ENCODE results near the gene CYTIP.

The CYTIP gene

GRCh38 chr2:157487747-157488146 is 43.9 kb upstream of the CYTIP start:
- TF ChIP-seq CTCF (IDR thresholded peaks at IDR 0.05): no peak
- Histone ChIP-seq H3K27me3 (ENCODE audit: control insufficient read depth, insufficient read depth, low read length) (no peaks in the 10 kb centered on the region), H3K27ac (no peak overlapping the region), H3K36me3 (ENCODE audit: control insufficient read depth, insufficient read depth, low read length) (no peaks in the 10 kb centered on the region), H3K79me2 (no peaks in the 10 kb centered on the region), H3K9ac (no peak overlapping the region), H2AFZ (no peak overlapping the region), H3K4me2 (ENCODE audit: low read length) (no peak overlapping the region), H3K4me3 (ENCODE audit: low read depth, low read length) (no peak overlapping the region), H3K4me1 (no peaks in the 10 kb centered on the region), H3K9me3 (ENCODE audit: control insufficient read depth, low read length) (no peaks in the 10 kb centered on the region)

- Histone ChIP-seq H3K79me2 (no peaks in the 10 kb centered on the region), H3K9me3 (ENCODE audit: control insufficient read depth, low read length) (no peaks in the 10 kb centered on the region), H2AFZ (no peak overlapping the region), H3K9ac (no peak overlapping the region), H3K27me3 (ENCODE audit: control insufficient read depth, insufficient read depth, low read length) (no peaks in the 10 kb centered on the region), H3K36me3 (ENCODE audit: control insufficient read depth, insufficient read depth, low read length) (no peaks in the 10 kb centered on the region), H3K4me2 (ENCODE audit: low read length) (no peak overlapping the region), H3K27ac (no peak overlapping the region), H3K4me3 (ENCODE audit: low read depth, low read length) (no peak overlapping the region), H3K4me1 (no peaks in the 10 kb centered on the region)
- TF ChIP-seq CTCF (IDR thresholded peaks at IDR 0.05): no peak
Observed at GRCh38 chr2:157487271-157487610, 43.4 kb upstream of the CYTIP start.

- H3K4me2 ChIP-seq (ENCODE audit: low read length): no peak overlapping the region
- no peaks in the 10 kb centered on the region for H3K36me3 ChIP-seq (ENCODE audit: control insufficient read depth, insufficient read depth, low read length)
- no peaks in the 10 kb centered on the region for H3K27me3 ChIP-seq (ENCODE audit: control insufficient read depth, insufficient read depth, low read length)
- no peaks in the 10 kb centered on the region for H3K4me1 ChIP-seq
- no peak overlapping the region for H3K4me3 ChIP-seq (ENCODE audit: low read depth, low read length)
- no peak overlapping the region for H3K9ac ChIP-seq
- no peak overlapping the region for H3K27ac ChIP-seq
- no peaks in the 10 kb centered on the region for H3K79me2 ChIP-seq
- H3K9me3 ChIP-seq (ENCODE audit: control insufficient read depth, low read length): no peaks in the 10 kb centered on the region
- no peak overlapping the region for H2AFZ ChIP-seq
- TF ChIP-seq CTCF (IDR thresholded peaks at IDR 0.05): no peak
Observed at GRCh38 chr2:157486596-157487270, 42.8 kb upstream of the CYTIP start.

- H2AFZ ChIP-seq: no peak overlapping the region
- H3K36me3 ChIP-seq (ENCODE audit: control insufficient read depth, insufficient read depth, low read length): no peaks in the 10 kb centered on the region
- H3K4me3 ChIP-seq (ENCODE audit: low read depth, low read length): no peak overlapping the region
- no peaks in the 10 kb centered on the region for H3K9me3 ChIP-seq (ENCODE audit: control insufficient read depth, low read length)
- no peak overlapping the region for H3K4me2 ChIP-seq (ENCODE audit: low read length)
- no peak for TF ChIP-seq CTCF (IDR thresholded peaks at IDR 0.05)
- no peaks in the 10 kb centered on the region for H3K79me2 ChIP-seq
- no peak overlapping the region for H3K9ac ChIP-seq
- H3K27me3 ChIP-seq (ENCODE audit: control insufficient read depth, insufficient read depth, low read length): no peaks in the 10 kb centered on the region
- H3K27ac ChIP-seq: no peak overlapping the region
- H3K4me1 ChIP-seq: no peaks in the 10 kb centered on the region
Observed at GRCh38 chr2:157480182-157480961, 36.5 kb upstream of the CYTIP start.

All from parathyroid adenoma (tissue), 2 donors.